Progenitor cell of endocrine pancreas (in vitro differentiated cells): Measurements from ENCODE around the gene CRISPLD2. TPM values are rescaled to one million over a fixed set of nuclear protein-coding genes. Genes with fewer than 3 reads are reported as not detected.

Experiments used
- DNase-seq: peaks from one replicate; pipeline ENCODE4 v3.0.0; 2021; ENCODE audit warnings: low spot score; ENCODE audit not compliant: unreplicated experiment
- H3K27ac Mint-ChIP-seq: 2 replicates; pipeline ENCODE4 v1.8.0; 2021; ENCODE audit warnings: mild to moderate bottlenecking, moderate library complexity, mixed read lengths
- H3K27me3 Mint-ChIP-seq: 2 replicates; pipeline ENCODE4 v1.8.0; 2021; ENCODE audit warnings: mixed read lengths
- H3K36me3 Mint-ChIP-seq: 2 replicates; pipeline ENCODE4 v1.8.0; 2022; ENCODE audit warnings: mixed read lengths; ENCODE audit not compliant: insufficient read depth
- H3K4me1 Mint-ChIP-seq: 2 replicates; pipeline ENCODE4 v1.8.0; 2021; ENCODE audit warnings: low read depth, mixed read lengths
- H3K4me3 Mint-ChIP-seq: 2 replicates; pipeline ENCODE4 v1.8.0; 2021; ENCODE audit warnings: low read depth, mild to moderate bottlenecking, moderate library complexity, mixed read lengths
- H3K9me3 Mint-ChIP-seq: 2 replicates; pipeline ENCODE4 v1.8.0; 2021; ENCODE audit warnings: low read depth, mixed read lengths
- CTCF ChIP-seq: fragments of 200-600 bp; sonication (generic); IDR thresholded peaks from one replicate; pipeline ENCODE4 v1.5.0; 2021; ENCODE audit warnings: antibody characterized with exemption, mild to moderate bottlenecking; ENCODE audit not compliant: unreplicated experiment
- total RNA-seq: library from RNA; stranded (reverse); gene quantifications from 2 replicates; pipeline ENCODE4 v1.2.1, GENCODE V29; 2021

CRISPLD2 gene
- total RNA-seq, 1 donor from 2014 or later = 11.0 TPM

DNA sequence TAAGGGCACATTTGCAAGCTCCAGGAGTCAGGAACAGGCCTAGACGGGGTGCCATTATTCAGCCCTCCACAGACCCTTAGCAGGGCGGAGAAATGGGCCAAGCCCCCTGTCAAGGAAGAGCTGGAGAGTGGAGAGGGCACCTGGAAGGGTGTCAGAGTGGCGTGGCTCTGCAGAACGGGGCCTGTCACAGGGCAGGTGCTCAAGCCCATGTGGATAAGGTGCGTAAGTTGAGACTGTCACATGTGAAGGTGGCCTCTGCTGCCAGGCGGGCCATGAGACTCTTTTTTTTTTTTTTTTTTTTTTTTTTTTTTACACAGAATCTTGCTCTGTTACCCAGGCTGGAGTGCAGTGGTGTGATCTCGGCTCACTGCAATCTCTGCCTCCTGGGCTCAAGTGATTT, 12.0 kb upstream of the CRISPLD2 start:
- DNase-seq = no peak
- peaks cover 8% of the 10 kb centered on the region for H3K27me3 Mint-ChIP-seq
- no peaks in the 10 kb centered on the region for H3K36me3 Mint-ChIP-seq
- H3K27ac Mint-ChIP-seq = no peak overlapping the region
- no peaks in the 10 kb centered on the region for H3K9me3 Mint-ChIP-seq
- TF ChIP-seq CTCF = no peak
- no peak overlapping the region for H3K4me3 Mint-ChIP-seq
- no peaks in the 10 kb centered on the region for H3K4me1 Mint-ChIP-seq

GRCh38 chr16:84808826-84809225, 11.0 kb upstream of the CRISPLD2 start:
- Mint-ChIP-seq H3K36me3 (no peaks in the 10 kb centered on the region), H3K4me1 (no peaks in the 10 kb centered on the region), H3K9me3 (no peaks in the 10 kb centered on the region), H3K4me3 (no peak overlapping the region), H3K27me3 (peaks cover 17% of the 10 kb centered on the region), H3K27ac (no peak overlapping the region)
- no peak for DNase-seq
- no peak for TF ChIP-seq CTCF

GRCh38 chr16:84810518-84811273, 9.1 kb upstream of the CRISPLD2 start:
- Mint-ChIP-seq H3K4me3 (no peak overlapping the region), H3K27ac (no peak overlapping the region), H3K36me3 (no peaks in the 10 kb centered on the region), H3K27me3 (peaks cover 34% of the 10 kb centered on the region), H3K4me1 (no peaks in the 10 kb centered on the region), H3K9me3 (no peaks in the 10 kb centered on the region)
- DNase-seq = no peak
- no peak for TF ChIP-seq CTCF

DNA sequence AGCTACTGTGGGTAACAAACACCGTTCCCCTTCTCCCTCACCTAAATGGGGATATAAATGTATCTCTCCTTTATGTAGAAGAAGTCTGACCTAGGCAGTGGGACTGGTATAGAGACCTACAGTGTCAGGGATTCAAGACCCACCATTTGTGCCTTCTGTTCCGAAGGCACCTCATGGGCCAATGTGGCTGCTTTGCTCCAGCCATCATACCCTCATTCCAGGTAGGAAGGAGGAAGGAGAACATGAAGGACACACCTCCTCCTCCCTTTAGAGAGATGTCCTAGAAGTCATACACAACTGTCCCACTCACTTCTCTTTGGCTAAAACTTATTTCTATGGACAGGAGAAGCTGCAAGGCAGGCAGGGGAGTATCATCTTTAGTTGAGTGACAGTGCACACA, 8.3 kb upstream of the CRISPLD2 start:
- Mint-ChIP-seq H3K36me3 (no peaks in the 10 kb centered on the region), H3K4me1 (no peaks in the 10 kb centered on the region), H3K9me3 (no peaks in the 10 kb centered on the region), H3K27me3 (peaks cover 40% of the 10 kb centered on the region), H3K27ac (no peak overlapping the region), H3K4me3 (no peak overlapping the region)
- DNase-seq = no peak
- no peak for TF ChIP-seq CTCF

GRCh38 chr16:84813141-84813934, 6.4 kb upstream of the CRISPLD2 start:
- no peak for DNase-seq
- no peaks in the 10 kb centered on the region for H3K4me1 Mint-ChIP-seq
- H3K27me3 Mint-ChIP-seq = peaks cover 54% of the 10 kb centered on the region
- no peaks in the 10 kb centered on the region for H3K9me3 Mint-ChIP-seq
- no peak for TF ChIP-seq CTCF
- peak overlapping the region; percentile 67 for H3K27ac Mint-ChIP-seq
- no peaks in the 10 kb centered on the region for H3K36me3 Mint-ChIP-seq
- no peak overlapping the region for H3K4me3 Mint-ChIP-seq
